Measurements from ENCODE around the gene MAP3K7.

GRCh38 chr6:90495216-90495817 lies 91.6 kb downstream of the MAP3K7 start:
- no peak for TF ChIP-seq EZH2 (IDR thresholded peaks at IDR 0.05)
- TF ChIP-seq EGR1 (IDR thresholded peaks at IDR 0.05; ENCODE audit: low read depth): no peak
- no peak for TF ChIP-seq POLR2A (IDR thresholded peaks at IDR 0.05; ENCODE audit: borderline replicate concordance, extremely low read depth, insufficient read depth, insufficient read length)
- no peak for TF ChIP-seq JUND (IDR thresholded peaks at IDR 0.05)

All from HCT116 (cell line).